ENCODE data around the gene TMTC1.

DNA sequence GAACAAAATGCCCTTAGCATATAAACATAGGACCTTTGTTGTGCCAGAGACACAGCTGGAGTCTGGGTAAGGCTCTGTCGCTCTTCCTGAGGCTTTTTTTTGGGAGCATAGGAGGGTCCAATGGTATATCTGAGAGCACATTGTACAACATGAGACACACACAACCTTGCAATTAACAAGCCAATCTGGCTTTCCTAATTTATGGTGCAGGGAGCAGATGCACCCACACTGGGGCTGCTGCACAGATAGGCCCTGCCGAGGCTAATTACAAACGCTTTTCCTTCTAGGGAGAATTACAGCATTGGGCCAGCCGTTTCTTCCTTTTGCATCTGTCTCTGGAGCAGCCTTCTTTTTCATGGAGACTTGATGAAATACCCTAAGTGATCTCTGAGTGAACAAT lies 211.3 kb downstream of the TMTC1 start:
- TF ChIP-seq ZNF274 (IDR thresholded peaks at IDR 0.05; ENCODE audit: low read depth, low read length), result no peak
- no peak for TF ChIP-seq YY1 (IDR thresholded peaks at IDR 0.05; ENCODE audit: insufficient read depth, insufficient read length)
